GM19324 (cell line): Measurements from ENCODE around the gene HOXB1.
A peak's percentile ranks its signal among the peaks of the same experiment; 100 is the strongest.
"Not testable (repeated sequence)": the region's sequence is repeated elsewhere in the genome, so short reads cannot be mapped to it uniquely, and the experiment has no call there.

Source experiments
- ATAC-seq: cut with Tn5 transposase; IDR thresholded peaks from one replicate; pipeline ENCODE4 v1.9.1; 2021; ENCODE audit warnings: mild to moderate bottlenecking, moderate library complexity; ENCODE audit not compliant: unreplicated experiment, low FRiP score

HOXB1 gene

GRCh38 chr17:48544349-48545021 is 13.7 kb upstream of the HOXB1 start:
- no peak for ATAC-seq

GRCh38 chr17:48543854-48544348 is 13.1 kb upstream of the HOXB1 start:
- no peak for ATAC-seq

- ATAC-seq = peak; percentile 69
These were observed 12.5 kb upstream of the HOXB1 start for GRCh38 chr17:48543107-48543853.

GRCh38 chr17:48542698-48543106 is 11.9 kb upstream of the HOXB1 start:
- ATAC-seq = no peak

GRCh38 chr17:48542114-48542656 is 11.4 kb upstream of the HOXB1 start:
- ATAC-seq = no peak

GRCh38 chr17:48541577-48542113 is 10.8 kb upstream of the HOXB1 start:
- no peak for ATAC-seq

GRCh38 chr17:48541036-48541576 is 10.3 kb upstream of the HOXB1 start:
- no peak for ATAC-seq

GRCh38 chr17:48540213-48540612 is 9.4 kb upstream of the HOXB1 start:
- ATAC-seq = no peak

- ATAC-seq = no peak
These were observed 8.4 kb upstream of the HOXB1 start for GRCh38 chr17:48539177-48539576.

- ATAC-seq = no peak
These were observed 6.5 kb upstream of the HOXB1 start for GRCh38 chr17:48537316-48537715.

- not testable (repeated sequence) for ATAC-seq
These were observed 5.2 kb upstream of the HOXB1 start for GRCh38 chr17:48535793-48536559.

- no peak for ATAC-seq
These were observed 1.4 kb upstream of the HOXB1 start for GRCh38 chr17:48532261-48532660.

GRCh38 chr17:48530208-48530886 is 464 bp downstream of the HOXB1 start:
- ATAC-seq = no peak

- ATAC-seq = no peak
These were observed 1.2 kb downstream of the HOXB1 start for GRCh38 chr17:48529683-48530009.

GRCh38 chr17:48528936-48529682 is 1.7 kb downstream of the HOXB1 start:
- no peak for ATAC-seq

GRCh38 chr17:48528153-48528935 is 2.5 kb downstream of the HOXB1 start:
- no peak for ATAC-seq

- ATAC-seq = no peak
These were observed 3.3 kb downstream of the HOXB1 start for GRCh38 chr17:48527547-48527932.
